Measurements from ENCODE around the gene OTUB2. TPM values are rescaled to one million over a fixed set of nuclear protein-coding genes. Genes with fewer than 3 reads are reported as not detected.

Gene OTUB2
- polyA plus RNA-seq, 3 donors, result 0.25 to 0.95 (median 0.28) TPM

DNA sequence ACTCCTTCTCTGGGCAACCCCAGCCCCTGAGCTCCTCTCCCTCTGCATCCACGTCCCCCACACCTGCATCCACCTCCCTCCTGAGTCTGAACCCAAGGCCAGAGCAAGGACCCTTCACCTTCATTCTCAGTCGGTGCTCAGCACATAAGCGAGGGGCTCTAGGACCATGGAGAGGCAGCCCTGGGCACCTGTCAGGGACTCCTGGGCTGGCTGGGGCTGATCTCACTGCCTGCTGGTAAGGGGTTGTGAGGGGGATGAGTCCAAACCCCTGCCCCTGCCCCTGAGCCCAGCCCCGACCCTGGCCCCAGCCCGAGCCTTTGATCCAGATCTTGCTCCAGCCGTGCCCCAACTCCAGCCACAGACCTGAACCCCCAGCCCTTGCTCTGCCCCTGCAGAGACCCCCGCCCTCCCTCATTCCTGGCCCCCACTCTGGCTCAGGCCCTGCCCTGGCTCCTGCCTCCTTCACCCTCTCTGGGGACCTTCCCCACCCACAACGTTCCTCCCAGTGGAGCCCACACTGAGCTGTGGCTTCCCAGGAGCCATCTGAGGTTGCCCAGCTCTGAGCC lies 29.9 kb upstream of the OTUB2 start:
- intact Hi-C loops (cut with micrococcal nuclease), result no loop called here
- no peak overlapping the region for H3K4me2 ChIP-seq (replicated peaks; ENCODE audit: extremely low read depth, low read length, poor library complexity, severe bottlenecking)
- no peak for DNase-seq
- WGBS (ENCODE audit: insufficient coverage), result 68% methylated on average over 2 of the region's 8 CpGs
- H3K9me3 ChIP-seq (replicated peaks in 1 of 2; ENCODE audit: control insufficient read depth in 1 of 2, insufficient read depth in 1 of 2, low read length in 2 of 2), result no peaks in the 10 kb centered on the region
- Mint-ChIP-seq H3K27ac (no peak overlapping the region), H3K9me3 (no peaks in the 10 kb centered on the region), H3K4me3 (peak overlapping the region in 1 of 2 donors; percentile 32), H3K4me1 (no peaks in the 10 kb centered on the region), H3K36me3 (no peaks in the 10 kb centered on the region), H3K27me3 (ENCODE audit: low read depth in 3 of 3) (peaks cover 12 to 30% (median 14%) of the 10 kb centered on the region in 3 donors)
- H2AFZ ChIP-seq (ENCODE audit: insufficient read depth, low read depth, low read length, poor library complexity, severe bottlenecking), result no peak overlapping the region
- no peak overlapping the region for H3K9ac ChIP-seq (ENCODE audit: insufficient read depth, low read length, poor library complexity, severe bottlenecking)
- H3K27me3 ChIP-seq (ENCODE audit: control insufficient read depth in 2 of 2, insufficient read depth in 2 of 2, low read length in 2 of 2), result no peaks in the 10 kb centered on the region
- H3K79me2 ChIP-seq (ENCODE audit: insufficient read depth, low read length), result no peaks in the 10 kb centered on the region
- TF ChIP-seq, protein P1, sequence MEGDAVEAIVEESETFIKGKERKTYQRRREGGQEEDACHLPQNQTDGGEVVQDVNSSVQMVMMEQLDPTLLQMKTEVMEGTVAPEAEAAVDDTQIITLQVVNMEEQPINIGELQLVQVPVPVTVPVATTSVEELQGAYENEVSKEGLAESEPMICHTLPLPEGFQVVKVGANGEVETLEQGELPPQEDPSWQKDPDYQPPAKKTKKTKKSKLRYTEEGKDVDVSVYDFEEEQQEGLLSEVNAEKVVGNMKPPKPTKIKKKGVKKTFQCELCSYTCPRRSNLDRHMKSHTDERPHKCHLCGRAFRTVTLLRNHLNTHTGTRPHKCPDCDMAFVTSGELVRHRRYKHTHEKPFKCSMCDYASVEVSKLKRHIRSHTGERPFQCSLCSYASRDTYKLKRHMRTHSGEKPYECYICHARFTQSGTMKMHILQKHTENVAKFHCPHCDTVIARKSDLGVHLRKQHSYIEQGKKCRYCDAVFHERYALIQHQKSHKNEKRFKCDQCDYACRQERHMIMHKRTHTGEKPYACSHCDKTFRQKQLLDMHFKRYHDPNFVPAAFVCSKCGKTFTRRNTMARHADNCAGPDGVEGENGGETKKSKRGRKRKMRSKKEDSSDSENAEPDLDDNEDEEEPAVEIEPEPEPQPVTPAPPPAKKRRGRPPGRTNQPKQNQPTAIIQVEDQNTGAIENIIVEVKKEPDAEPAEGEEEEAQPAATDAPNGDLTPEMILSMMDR (IDR thresholded peaks at IDR 0.05), result no peak
- H3K36me3 ChIP-seq (replicated peaks in 1 of 2; ENCODE audit: control insufficient read depth in 1 of 2, insufficient read depth in 2 of 2, low read length in 2 of 2), result no peaks in the 10 kb centered on the region
- no peaks in the 10 kb centered on the region for H4K20me1 ChIP-seq (ENCODE audit: insufficient read depth, low read length)
- no peak overlapping the region for H3K4me3 ChIP-seq (replicated peaks in 1 of 3; ENCODE audit: low read depth in 2 of 3, low read length in 3 of 3)
- H3K27ac ChIP-seq (ENCODE audit: low read depth in 1 of 2, low read length in 2 of 2), result no peak overlapping the region
- H3K4me1 ChIP-seq (ENCODE audit: control insufficient read depth in 1 of 2, insufficient read depth in 2 of 2, low read length in 2 of 2), result no peaks in the 10 kb centered on the region

DNA sequence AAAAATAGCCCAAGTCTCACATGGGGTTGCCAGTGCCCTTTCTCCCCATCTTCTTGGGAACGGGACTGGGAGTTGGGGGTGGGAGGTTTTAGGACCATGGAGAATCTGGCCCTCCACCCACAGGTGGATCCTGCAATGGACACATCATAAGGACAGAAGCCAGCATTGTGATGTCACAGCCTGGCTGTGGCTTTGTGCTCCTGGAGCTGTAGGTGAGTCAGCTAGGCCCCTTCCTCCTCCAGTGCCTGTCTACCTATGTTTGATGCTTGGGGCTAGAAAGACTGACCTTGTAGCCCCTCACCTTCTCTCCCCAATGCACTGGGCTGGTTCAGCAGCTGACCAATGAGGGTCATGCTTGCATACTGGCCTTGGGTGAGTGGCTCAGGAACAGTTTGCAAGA lies 29.1 kb upstream of the OTUB2 start, which contains the start of gene CCDC197:
Gene CCDC197, plus strand, starts transcription at position 220 of the 400 bp plus-strand sequence. CDS start 831 bp downstream, outside the sequence.
- Histone ChIP-seq H2AFZ (ENCODE audit: insufficient read depth, low read depth, low read length, poor library complexity, severe bottlenecking) (no peak within 1 kb of the TSS), H3K4me1 (ENCODE audit: control insufficient read depth in 1 of 2, insufficient read depth in 2 of 2, low read length in 2 of 2) (no peaks in the 10 kb centered on the region), H3K4me3 (replicated peaks in 1 of 3; ENCODE audit: low read depth in 2 of 3, low read length in 3 of 3) (no peak within 1 kb of the TSS), H3K27me3 (ENCODE audit: control insufficient read depth in 2 of 2, insufficient read depth in 2 of 2, low read length in 2 of 2) (no peaks in the 10 kb centered on the region), H3K4me2 (replicated peaks; ENCODE audit: extremely low read depth, low read length, poor library complexity, severe bottlenecking) (no peak within 1 kb of the TSS), H3K27ac (ENCODE audit: low read depth in 1 of 2, low read length in 2 of 2) (no peak within 1 kb of the TSS), H3K79me2 (ENCODE audit: insufficient read depth, low read length) (no peaks in the 10 kb centered on the region), H3K9me3 (replicated peaks in 1 of 2; ENCODE audit: control insufficient read depth in 1 of 2, insufficient read depth in 1 of 2, low read length in 2 of 2) (no peaks in the 10 kb centered on the region), H3K9ac (ENCODE audit: insufficient read depth, low read length, poor library complexity, severe bottlenecking) (no peak within 1 kb of the TSS), H4K20me1 (ENCODE audit: insufficient read depth, low read length) (no peaks in the 10 kb centered on the region), H3K36me3 (replicated peaks in 1 of 2; ENCODE audit: control insufficient read depth in 1 of 2, insufficient read depth in 2 of 2, low read length in 2 of 2) (no peaks in the 10 kb centered on the region)
- peak in 1 of 3 donors; percentile 29 for DNase-seq
- WGBS (ENCODE audit: insufficient coverage), result no CpG with 5 or more reads among the region's 1 CpG
- Mint-ChIP-seq H3K27ac (no peak within 1 kb of the TSS), H3K4me1 (peaks cover 4% of the 10 kb centered on the region), H3K27me3 (ENCODE audit: low read depth in 3 of 3) (peaks cover 9 to 30% (median 16%) of the 10 kb centered on the region in 3 donors), H3K4me3 (no peak within 1 kb of the TSS), H3K36me3 (no peaks in the 10 kb centered on the region), H3K9me3 (no peaks in the 10 kb centered on the region)
- intact Hi-C loops (cut with micrococcal nuclease), result no loop called here
- TF ChIP-seq, protein P1 (IDR thresholded peaks at IDR 0.05), result no peak

Data from CD14-positive monocyte (primary cell).